HG02763 (cell line): ENCODE measurements around the gene SH2D1B.
"Not testable (repeated sequence)": the region's sequence is repeated elsewhere in the genome, so short reads cannot be mapped to it uniquely, and the experiment has no call there.

Source experiments
- ATAC-seq: cut with Tn5 transposase; IDR thresholded peaks from one replicate; pipeline ENCODE4 v1.9.1; 2021; ENCODE audit warnings: mild to moderate bottlenecking, moderate library complexity; ENCODE audit not compliant: unreplicated experiment

SH2D1B gene

GRCh38 chr1:162412002-162412401, at the start of gene SH2D1B:
Gene SH2D1B, minus strand, starts transcription at chr1:162412136. Its CDS starts 120 bp downstream, at chr1:162412016.
- ATAC-seq, result no peak

- ATAC-seq, result no peak
These were observed 46.3 kb upstream of the SH2D1B start for GRCh38 chr1:162458236-162458635.

- no peak for ATAC-seq
These were observed 44.4 kb upstream of the SH2D1B start for GRCh38 chr1:162456323-162456722.

- not testable (repeated sequence) for ATAC-seq
These were observed 42.4 kb upstream of the SH2D1B start for GRCh38 chr1:162454361-162454760.

GRCh38 chr1:162446946-162447345, 35.0 kb upstream of the SH2D1B start:
- ATAC-seq, result no peak

GRCh38 chr1:162444903-162445302, 33.0 kb upstream of the SH2D1B start:
- ATAC-seq, result no peak

- not testable (repeated sequence) for ATAC-seq
These were observed 21.2 kb upstream of the SH2D1B start for GRCh38 chr1:162432977-162433713.

GRCh38 chr1:162430583-162430982, 18.6 kb upstream of the SH2D1B start:
- no peak for ATAC-seq

- no peak for ATAC-seq
These were observed 10.9 kb upstream of the SH2D1B start for GRCh38 chr1:162422662-162423375.

GRCh38 chr1:162421258-162422164, 9.6 kb upstream of the SH2D1B start:
- no peak for ATAC-seq

- no peak for ATAC-seq
These were observed 8.2 kb upstream of the SH2D1B start for GRCh38 chr1:162420120-162420519.

- not testable (repeated sequence) for ATAC-seq
These were observed 7.6 kb upstream of the SH2D1B start for GRCh38 chr1:162419450-162419931.

- ATAC-seq, result not testable (repeated sequence)
These were observed 6.6 kb upstream of the SH2D1B start for GRCh38 chr1:162418584-162418983.

GRCh38 chr1:162417650-162418049, 5.7 kb upstream of the SH2D1B start:
- no peak for ATAC-seq

GRCh38 chr1:162416909-162417308, 5.0 kb upstream of the SH2D1B start:
- ATAC-seq, result no peak

GRCh38 chr1:162416215-162416614, 4.3 kb upstream of the SH2D1B start:
- ATAC-seq, result no peak

- ATAC-seq, result no peak
These were observed 4.4 kb downstream of the SH2D1B start for GRCh38 chr1:162407539-162407938.

GRCh38 chr1:162406811-162407210, 5.1 kb downstream of the SH2D1B start:
- ATAC-seq, result no peak

- no peak for ATAC-seq
These were observed 6.1 kb downstream of the SH2D1B start for GRCh38 chr1:162405800-162406199.

- no peak for ATAC-seq
These were observed 7.3 kb downstream of the SH2D1B start for GRCh38 chr1:162404550-162405160.
